CD4-positive, alpha-beta T cell (primary cell): ENCODE measurements around the gene MTHFD1L. TPM values are rescaled to one million over a fixed set of nuclear protein-coding genes. Genes with fewer than 3 reads are reported as not detected.

Experiments used
- ATAC-seq: fragments of 200-7000 bp; cut with Tn5 transposase; one replicate; pipeline ENCODE4 v1.10.0; 2022; ENCODE audit warnings: mild to moderate bottlenecking; ENCODE audit not compliant: poor library complexity
- CTCF ChIA-PET: fragments of 350-600 bp; sonication (Branson Sonifier 250); formaldehyde crosslinking; loops from one replicate; lab custom pipeline; 2021; ENCODE audit warnings: antibody characterized with exemption, inconsistent platforms; lab: Charles Lee
- POLR2A ChIA-PET: fragments of 350-600 bp; sonication (Branson Sonifier 250); formaldehyde crosslinking; loops from one replicate; lab custom pipeline; 2021; ENCODE audit warnings: antibody characterized with exemption, inconsistent platforms; lab: Charles Lee
- DNase-seq, 14 experiments: peaks; one replicate each; pipeline ENCODE4 v3.0.0-alpha.2; 2013 to 2020; ENCODE audit warnings: mixed read lengths in 2 of 14
- H3K27ac ChIP-seq, 2 donors: one replicate each; pipeline versions ENCODE4 v1.5.1 to v1.7.0; 2013; ENCODE audit warnings: low read length in 2 of 2, low read depth in 1 of 2, mild to moderate bottlenecking in 1 of 2
- H3K27me3 ChIP-seq, 2 experiments: 1 replicate in 1 of 2; 2 replicates in 1 of 2; pipeline versions ENCODE4 v1.6.1 to v1.7.0; 2013; ENCODE audit warnings: low read length in 2 of 2, control low read depth in 1 of 2, mild to moderate bottlenecking in 1 of 2, moderate library complexity in 1 of 2; ENCODE audit not compliant: insufficient read depth in 2 of 2, control insufficient read depth in 1 of 2
- H3K36me3 ChIP-seq: one replicate; pipeline ENCODE4 v1.6.1; 2013; ENCODE audit warnings: low read length, control low read depth; ENCODE audit not compliant: insufficient read depth
- H3K4me1 ChIP-seq: one replicate; pipeline ENCODE4 v1.6.1; 2013; ENCODE audit warnings: low read length, control low read depth; ENCODE audit not compliant: insufficient read depth
- H3K4me3 ChIP-seq: one replicate; pipeline ENCODE4 v1.5.1; 2013; ENCODE audit warnings: mild to moderate bottlenecking, low read length, moderate library complexity
- H3K9me3 ChIP-seq, 2 experiments: 1 replicate in 1 of 2; 2 replicates in 1 of 2; pipeline versions ENCODE4 v1.6.1 to v1.7.0; 2013; ENCODE audit warnings: low read length in 2 of 2, mild to moderate bottlenecking in 2 of 2, control low read depth in 1 of 2, moderate library complexity in 1 of 2; ENCODE audit not compliant: control insufficient read depth in 1 of 2, insufficient read depth in 1 of 2
- H3K27ac Mint-ChIP-seq: one replicate; pipeline ENCODE4 v1.8.0; 2020; ENCODE audit warnings: mixed read lengths
- H3K27me3 Mint-ChIP-seq: one replicate; pipeline ENCODE4 v1.8.0; 2021; ENCODE audit warnings: mixed read lengths
- H3K36me3 Mint-ChIP-seq: one replicate; pipeline ENCODE4 v1.8.0; 2021; ENCODE audit warnings: low read depth, mixed read lengths
- H3K4me1 Mint-ChIP-seq: one replicate; pipeline ENCODE4 v1.8.0; 2021; ENCODE audit warnings: low read depth, mixed read lengths
- H3K4me3 Mint-ChIP-seq: one replicate; pipeline ENCODE4 v1.8.0; 2020; ENCODE audit warnings: mild to moderate bottlenecking, mixed read lengths
- H3K9me3 Mint-ChIP-seq: one replicate; pipeline ENCODE4 v1.8.0; 2020; ENCODE audit warnings: mixed read lengths
- intact Hi-C, 2 experiments: fragments of 100-400 bp; cut with DNase I in 1 of 2; cut with micrococcal nuclease in 1 of 2; formaldehyde crosslinking; loops; one replicate each; pipeline versions ENCODE4 v1.15.1 to v1.9.0; 2023 to 2025; cut with DNase I, micrococcal nuclease
- total RNA-seq, 174 experiments: library from RNA in 2 of 174; stranded (reverse) in 2 of 174; gene quantifications; one replicate each; pipeline ENCODE4 v1.2.3 and lab custom pipeline; 2021 to 2026
- TF ChIP-seq, protein P1 (sequence below): fragments of 200-600 bp; IDR thresholded peaks from one replicate; pipeline ENCODE4 v1.8.0; 2022; ENCODE audit warnings: antibody characterized with exemption, mild to moderate bottlenecking

Gene MTHFD1L
- total RNA-seq, 2 experiments from 2014 or later, result 8.8 to 9.7 TPM

DNA sequence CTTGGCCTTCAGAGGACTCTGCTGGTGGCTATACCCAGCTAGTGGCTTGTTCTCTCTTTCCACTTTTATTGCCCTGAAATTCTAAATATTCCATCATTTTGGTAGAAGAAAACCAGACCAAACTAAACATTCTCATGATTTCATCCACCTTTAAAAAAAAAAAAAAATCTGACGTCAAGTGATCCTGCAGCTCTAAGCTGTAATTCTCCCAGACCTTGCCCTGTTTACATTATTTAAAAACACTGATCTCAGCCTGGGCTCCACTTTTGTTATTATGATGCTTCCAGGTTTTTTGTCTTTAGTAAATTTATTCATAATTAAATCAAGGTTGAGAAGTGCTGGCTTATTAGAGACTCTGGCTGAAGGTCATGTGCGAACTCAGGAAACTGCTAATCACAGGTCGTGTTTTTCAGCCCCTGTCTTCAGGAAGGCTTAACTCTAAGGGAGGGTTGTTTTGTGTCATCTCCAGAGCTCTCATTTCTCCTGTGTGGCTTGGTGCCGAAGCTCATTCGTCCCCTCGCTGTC is 114.4 kb downstream of the MTHFD1L start:
- peaks cover 13% of the 10 kb centered on the region for H3K36me3 Mint-ChIP-seq
- DNase-seq (no peak), ATAC-seq (no peak)
- no peak overlapping the region for H3K27ac Mint-ChIP-seq
- H3K36me3 ChIP-seq, result no peaks in the 10 kb centered on the region
- TF ChIP-seq, protein P1, sequence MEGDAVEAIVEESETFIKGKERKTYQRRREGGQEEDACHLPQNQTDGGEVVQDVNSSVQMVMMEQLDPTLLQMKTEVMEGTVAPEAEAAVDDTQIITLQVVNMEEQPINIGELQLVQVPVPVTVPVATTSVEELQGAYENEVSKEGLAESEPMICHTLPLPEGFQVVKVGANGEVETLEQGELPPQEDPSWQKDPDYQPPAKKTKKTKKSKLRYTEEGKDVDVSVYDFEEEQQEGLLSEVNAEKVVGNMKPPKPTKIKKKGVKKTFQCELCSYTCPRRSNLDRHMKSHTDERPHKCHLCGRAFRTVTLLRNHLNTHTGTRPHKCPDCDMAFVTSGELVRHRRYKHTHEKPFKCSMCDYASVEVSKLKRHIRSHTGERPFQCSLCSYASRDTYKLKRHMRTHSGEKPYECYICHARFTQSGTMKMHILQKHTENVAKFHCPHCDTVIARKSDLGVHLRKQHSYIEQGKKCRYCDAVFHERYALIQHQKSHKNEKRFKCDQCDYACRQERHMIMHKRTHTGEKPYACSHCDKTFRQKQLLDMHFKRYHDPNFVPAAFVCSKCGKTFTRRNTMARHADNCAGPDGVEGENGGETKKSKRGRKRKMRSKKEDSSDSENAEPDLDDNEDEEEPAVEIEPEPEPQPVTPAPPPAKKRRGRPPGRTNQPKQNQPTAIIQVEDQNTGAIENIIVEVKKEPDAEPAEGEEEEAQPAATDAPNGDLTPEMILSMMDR, result no peak
- POLR2A ChIA-PET, result no interaction called here
- no peaks in the 10 kb centered on the region for H3K9me3 ChIP-seq
- H3K27ac ChIP-seq, result no peak overlapping the region
- no peak overlapping the region for H3K4me3 Mint-ChIP-seq
- no peaks in the 10 kb centered on the region for H3K27me3 Mint-ChIP-seq
- intact Hi-C loops, result no loop called here
- CTCF ChIA-PET, result no interaction called here
- no peak overlapping the region for H3K4me3 ChIP-seq
- H3K4me1 ChIP-seq, result no peaks in the 10 kb centered on the region
- H3K27me3 ChIP-seq, result no peaks in the 10 kb centered on the region
- H3K9me3 Mint-ChIP-seq, result no peaks in the 10 kb centered on the region
- H3K4me1 Mint-ChIP-seq, result no peaks in the 10 kb centered on the region

DNA sequence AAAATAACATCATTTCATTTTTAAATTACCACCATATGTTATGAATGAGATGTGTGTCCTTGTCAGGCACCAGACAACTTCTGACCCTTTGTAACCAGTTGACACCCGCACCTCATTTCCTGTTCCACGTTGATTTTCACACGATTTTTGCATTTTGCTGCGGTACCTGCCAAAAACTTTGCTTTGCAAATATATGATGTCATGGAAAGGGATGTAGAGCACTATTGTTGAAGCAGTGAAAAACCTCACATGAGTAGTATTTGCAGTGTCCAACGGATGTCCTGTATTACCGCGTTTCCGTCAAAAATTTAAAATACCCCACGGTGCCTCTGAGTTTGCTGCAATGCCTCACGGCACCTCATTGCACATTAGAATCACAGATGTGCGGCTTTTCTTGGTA is 115.6 kb downstream of the MTHFD1L start:
- Histone ChIP-seq H3K4me1 (no peaks in the 10 kb centered on the region), H3K36me3 (no peaks in the 10 kb centered on the region), H3K4me3 (no peak overlapping the region), H3K27me3 (no peaks in the 10 kb centered on the region), H3K9me3 (no peaks in the 10 kb centered on the region), H3K27ac (no peak overlapping the region)
- no peaks in the 10 kb centered on the region for H3K4me1 Mint-ChIP-seq
- ChIA-PET CTCF (no interaction called here), POLR2A (no interaction called here)
- no peaks in the 10 kb centered on the region for H3K27me3 Mint-ChIP-seq
- H3K9me3 Mint-ChIP-seq, result no peaks in the 10 kb centered on the region
- no peak overlapping the region for H3K27ac Mint-ChIP-seq
- H3K36me3 Mint-ChIP-seq, result peaks cover 6% of the 10 kb centered on the region
- DNase-seq, result peak in 1 of 14 experiments; percentile 19
- TF ChIP-seq, protein P1, result no peak
- no peak for ATAC-seq
- intact Hi-C loops, result no loop called here
- H3K4me3 Mint-ChIP-seq, result no peak overlapping the region

DNA sequence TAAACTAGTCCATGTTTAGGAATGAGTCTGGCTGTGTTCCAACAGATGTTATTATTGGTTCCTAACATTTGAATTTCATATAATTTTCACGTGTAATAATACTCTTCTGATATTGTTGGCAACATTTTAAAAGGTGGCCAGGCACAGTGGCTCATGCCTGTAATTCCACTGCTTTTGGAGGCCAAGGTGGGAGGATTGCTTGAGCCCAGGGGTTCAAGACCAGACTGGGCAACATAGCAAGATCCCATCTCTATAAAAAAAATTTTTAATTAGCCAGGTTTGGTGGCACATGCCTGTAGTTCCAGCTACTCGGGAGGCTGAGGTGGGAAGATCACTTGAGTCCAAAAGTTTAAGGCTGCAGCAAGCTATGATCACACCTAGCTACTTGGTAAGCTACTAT is 116.2 kb downstream of the MTHFD1L start:
- H3K27ac ChIP-seq, result no peak overlapping the region
- no peaks in the 10 kb centered on the region for H3K9me3 Mint-ChIP-seq
- no peaks in the 10 kb centered on the region for H3K9me3 ChIP-seq
- no peaks in the 10 kb centered on the region for H3K27me3 Mint-ChIP-seq
- no peaks in the 10 kb centered on the region for H3K4me1 ChIP-seq
- H3K36me3 Mint-ChIP-seq, result peaks cover under 1% of the 10 kb centered on the region
- ChIA-PET POLR2A (no interaction called here), CTCF (no interaction called here)
- H3K36me3 ChIP-seq, result no peaks in the 10 kb centered on the region
- ATAC-seq (no peak), DNase-seq (no peak)
- no peak overlapping the region for H3K4me3 ChIP-seq
- intact Hi-C loops, result no loop called here
- no peaks in the 10 kb centered on the region for H3K27me3 ChIP-seq
- TF ChIP-seq, protein P1, result no peak
- no peak overlapping the region for H3K27ac Mint-ChIP-seq
- no peak overlapping the region for H3K4me3 Mint-ChIP-seq
- H3K4me1 Mint-ChIP-seq, result no peaks in the 10 kb centered on the region
